Dedifferentiated amniotic fluid mesenchymal stem cell (primary cell): ENCODE data around the gene POLDIP3.
"Not testable (repeated sequence)": the region's sequence is repeated elsewhere in the genome, so short reads cannot be mapped to it uniquely, and the experiment has no call there.

Source experiments
- DNase-seq: peaks from one replicate; pipeline ENCODE4 v3.0.0-alpha.2; 2016; ENCODE audit errors: extremely low spot score

The POLDIP3 gene

DNA sequence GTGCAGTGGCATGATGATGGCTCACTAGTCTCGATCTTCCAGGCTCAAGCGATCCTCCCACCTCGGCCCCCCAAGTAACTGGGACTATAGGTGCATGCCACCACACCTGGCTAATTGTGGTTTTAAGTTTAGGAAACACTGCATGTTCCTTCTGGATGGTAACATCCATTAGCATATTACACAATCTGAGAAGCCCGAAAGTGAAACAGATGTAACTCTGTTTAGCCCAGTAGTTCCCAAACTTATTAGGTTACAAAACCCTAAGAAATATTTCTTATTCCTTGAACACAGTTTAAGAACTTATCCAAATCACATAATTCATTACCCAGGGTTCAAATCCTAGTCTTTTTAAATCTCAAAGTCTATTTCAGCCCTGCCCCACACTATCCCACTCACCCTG, 28.3 kb downstream of the POLDIP3 start:
- no peak for DNase-seq

GRCh38 chr22:42585096-42585495, 29.6 kb downstream of the POLDIP3 start:
- DNase-seq = no peak

- DNase-seq = no peak
Measured at GRCh38 chr22:42584364-42584940, 30.2 kb downstream of the POLDIP3 start.

- no peak for DNase-seq
Measured at GRCh38 chr22:42582987-42583386, 31.7 kb downstream of the POLDIP3 start.

- DNase-seq = peak; percentile 17
Measured at GRCh38 chr22:42581762-42582716, 32.6 kb downstream of the POLDIP3 start.

DNA sequence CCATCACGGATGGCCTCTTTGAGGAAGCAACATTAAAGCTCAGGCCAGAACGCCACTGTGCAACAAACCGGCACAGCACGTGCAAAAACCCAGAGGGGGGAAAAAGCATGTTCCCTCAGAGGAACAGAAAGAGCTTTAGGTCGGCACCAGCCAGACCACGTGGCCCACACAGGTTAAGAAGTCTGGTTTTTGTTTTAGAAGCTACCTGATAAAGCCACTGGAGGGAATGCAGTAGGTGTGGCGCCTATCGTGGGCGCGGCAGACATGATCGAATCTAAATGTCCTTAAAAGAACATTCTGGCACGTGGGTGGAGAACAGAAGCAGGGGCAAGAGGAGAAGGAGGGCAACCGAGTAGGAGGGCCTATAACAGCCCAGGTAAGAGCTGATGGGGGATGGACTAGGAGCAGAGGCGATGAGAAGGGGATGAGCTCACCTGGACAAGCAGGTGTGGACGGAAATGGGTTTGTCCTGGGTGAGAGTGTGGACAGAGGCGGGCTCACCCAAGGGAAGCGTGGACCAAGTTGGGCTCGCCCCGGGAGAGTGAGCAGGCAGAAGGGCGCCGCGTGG, 33.4 kb downstream of the POLDIP3 start:
- DNase-seq = not testable (repeated sequence)

DNA sequence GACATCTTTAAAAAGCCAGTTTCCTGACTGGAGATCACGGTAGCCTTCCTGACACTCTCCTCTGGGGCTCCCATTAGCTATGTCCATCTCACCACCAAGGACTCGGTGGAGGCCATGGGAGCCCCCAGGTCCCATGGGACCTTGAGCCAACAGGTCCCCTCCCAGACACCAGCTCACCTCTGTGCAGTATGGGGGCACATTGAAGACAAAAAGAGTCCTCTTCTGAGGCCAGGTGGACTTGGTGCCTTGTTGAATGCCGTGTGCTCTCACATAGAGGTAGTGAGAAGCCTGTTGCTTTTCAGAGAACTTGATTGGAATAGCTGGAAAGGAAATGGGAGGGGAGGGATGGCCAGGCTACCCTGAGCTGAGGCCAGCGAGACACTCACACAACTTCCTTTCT, 34.6 kb downstream of the POLDIP3 start:
- not testable (repeated sequence) for DNase-seq

GRCh38 chr22:42577623-42578240, 37.0 kb downstream of the POLDIP3 start:
- no peak for DNase-seq

- not testable (repeated sequence) for DNase-seq
Measured at GRCh38 chr22:42577141-42577540, 37.5 kb downstream of the POLDIP3 start.

GRCh38 chr22:42575996-42576574, 38.6 kb downstream of the POLDIP3 start:
- DNase-seq = not testable (repeated sequence)

DNA sequence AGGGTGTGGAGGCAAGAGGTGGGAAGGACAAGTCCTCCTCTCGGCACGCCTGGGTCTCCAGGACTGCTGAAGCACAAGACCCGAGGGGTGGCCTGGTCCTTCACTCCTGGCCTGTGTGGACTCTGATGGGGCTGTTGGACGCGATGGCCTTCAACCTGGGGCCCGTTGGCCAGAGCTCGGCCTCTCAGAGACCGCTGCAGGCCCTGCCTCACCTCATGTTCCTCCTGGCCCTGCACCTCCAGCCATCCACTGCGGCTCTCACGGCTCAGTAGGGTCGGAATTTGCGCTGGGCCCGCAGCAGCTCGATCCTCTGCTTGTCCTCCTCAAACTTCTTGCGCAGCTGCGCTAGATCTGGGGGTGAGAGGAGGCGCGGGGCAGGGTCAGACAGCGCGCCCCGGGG, 40.2 kb downstream of the POLDIP3 start:
- not testable (repeated sequence) for DNase-seq

GRCh38 chr22:42574046-42574445, 40.6 kb downstream of the POLDIP3 start:
- DNase-seq = not testable (repeated sequence)

GRCh38 chr22:42571068-42571467, 43.6 kb downstream of the POLDIP3 start:
- not testable (repeated sequence) for DNase-seq

- DNase-seq = not testable (repeated sequence)
Measured at GRCh38 chr22:42570580-42570979, 44.1 kb downstream of the POLDIP3 start.

DNA sequence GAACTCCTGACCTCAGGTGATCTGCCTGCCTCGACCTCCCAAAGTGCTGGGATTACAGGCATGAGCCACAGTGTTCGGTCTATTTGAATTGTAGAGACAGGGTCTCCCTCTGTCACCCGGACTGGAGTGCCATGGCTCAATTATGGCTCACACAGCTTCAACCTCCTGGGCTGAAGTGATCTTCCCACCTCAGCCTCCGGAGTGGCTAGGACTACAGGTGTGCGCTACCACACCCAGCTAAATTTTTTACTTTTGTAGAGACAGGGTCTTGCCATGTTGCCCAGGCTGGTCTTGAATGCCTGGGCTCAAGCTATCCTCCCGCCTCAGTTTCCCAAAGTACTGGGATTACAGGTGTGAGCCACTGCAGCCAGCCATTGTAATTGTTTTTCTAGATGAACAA, 46.7 kb downstream of the POLDIP3 start:
- not testable (repeated sequence) for DNase-seq

DNA sequence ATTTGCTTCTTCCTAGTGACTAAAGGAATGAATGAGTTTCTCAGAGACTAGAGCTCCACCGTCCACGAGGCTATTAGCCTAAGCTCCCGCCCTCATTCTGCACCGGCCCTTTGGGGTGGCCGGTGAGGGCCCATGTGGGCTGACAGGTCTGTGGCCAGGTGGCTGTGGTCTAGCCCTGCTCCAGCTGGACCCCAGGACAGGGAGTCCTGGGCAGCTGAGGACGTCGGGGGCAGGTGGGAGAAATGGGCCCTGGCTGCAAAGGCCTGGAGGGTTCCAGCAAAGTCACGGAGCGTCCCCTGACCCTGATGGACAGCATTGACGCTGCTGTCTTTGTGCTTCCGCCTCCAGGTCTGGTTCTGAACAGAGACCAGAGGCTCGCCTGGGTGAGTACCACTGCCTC, 48.7 kb downstream of the POLDIP3 start:
- no peak for DNase-seq

- no peak for DNase-seq
Measured at GRCh38 chr22:42564699-42565098, 50.0 kb downstream of the POLDIP3 start.

DNA sequence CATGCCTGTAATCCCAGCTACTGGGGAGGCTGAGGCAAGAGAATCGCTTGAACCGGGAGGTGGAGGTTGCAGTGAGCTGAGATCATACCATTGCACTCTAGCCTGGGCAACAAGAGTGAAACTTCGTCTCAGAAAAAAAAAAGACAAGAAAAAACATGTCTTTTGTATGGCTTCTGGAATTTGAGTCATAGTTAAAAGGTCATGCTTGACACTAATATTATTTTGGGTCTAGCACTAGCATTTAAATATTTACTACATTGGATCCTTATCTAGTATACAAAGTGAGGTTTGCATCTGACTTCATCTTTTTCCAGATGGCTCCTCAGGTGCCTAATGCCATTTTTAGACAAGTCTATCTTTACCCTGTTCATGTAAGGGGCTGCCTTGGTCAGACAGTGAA, 50.7 kb downstream of the POLDIP3 start:
- not testable (repeated sequence) for DNase-seq

- DNase-seq = no peak
Measured at GRCh38 chr22:42562684-42563083, 52.0 kb downstream of the POLDIP3 start.

GRCh38 chr22:42562279-42562678, 52.4 kb downstream of the POLDIP3 start:
- DNase-seq = no peak

- DNase-seq = no peak
Measured at GRCh38 chr22:42561856-42562255, 52.8 kb downstream of the POLDIP3 start.

- no peak for DNase-seq
Measured at GRCh38 chr22:42560781-42561180, 53.9 kb downstream of the POLDIP3 start.
